Peyer's patch (tissue), 4 donors: ENCODE results near the gene ZNF462. TPM values are rescaled to one million over a fixed set of nuclear protein-coding genes. Genes with fewer than 3 reads are reported as not detected.
"Not testable (repeated sequence)": the region's sequence is repeated elsewhere in the genome, so short reads cannot be mapped to it uniquely, and the experiment has no call there.

Experiments
- DNase-seq, 3 donors: peaks; one replicate each; pipeline ENCODE4 v3.0.0-alpha.2; 2017 to 2019
- H3K27ac ChIP-seq, 4 donors: fragments of 200-600 bp; sonication (generic); one replicate each; pipeline ENCODE4 v1.5.1; 2016 to 2019
- H3K27me3 ChIP-seq, 2 donors: fragments of 200-600 bp; sonication (generic); one replicate each; pipeline ENCODE4 v1.5.1; 2019
- H3K36me3 ChIP-seq, 3 donors: fragments of 200-600 bp; sonication (generic); one replicate each; pipeline ENCODE4 v1.5.1; 2016 to 2019
- H3K4me1 ChIP-seq, 4 donors: fragments of 200-600 bp; sonication (generic); one replicate each; pipeline ENCODE4 v1.5.1; 2016 to 2019
- H3K4me3 ChIP-seq, 4 donors: fragments of 200-600 bp; sonication (generic); 1 replicate in 3 of 4; 2 replicates in 1 of 4; pipeline ENCODE4 v1.5.1; 2016 to 2019; ENCODE audit warnings: mild to moderate bottlenecking in 1 of 4
- H3K9me3 ChIP-seq, 4 donors: fragments of 200-600 bp; sonication (generic); one replicate each; pipeline ENCODE4 v1.5.1; 2016 to 2019; ENCODE audit warnings: mild to moderate bottlenecking in 1 of 4
- POLR2A ChIP-seq, 2 donors: fragments of 450-650 bp; IDR thresholded peaks; one replicate each; pipeline ENCODE4 v1.5.1; 2017; ENCODE audit warnings: antibody characterized with exemption in 2 of 2, mild to moderate bottlenecking in 2 of 2, moderate library complexity in 2 of 2
- total RNA-seq, 4 donors: library from RNA; depleted of rRNA; stranded (reverse); fragments of >200 nt; gene quantifications; one replicate each; pipeline ENCODE4 v1.1.0, GENCODE V29; 2016
- TF ChIP-seq, protein P1 (sequence below), 6 experiments: fragments of 450-650 bp in 4 of 6; fragments of 200-600 bp in 2 of 6; sonication (generic) in 1 of 6; IDR thresholded peaks; one replicate each; pipeline ENCODE4 v1.5.1; 2017 to 2019; ENCODE audit warnings: antibody characterized with exemption in 6 of 6, mild to moderate bottlenecking in 3 of 6, moderate library complexity in 1 of 6

The ZNF462 gene
- total RNA-seq, 4 donors from 2014 or later = 16.1 to 39.6 (median 25.5) TPM

DNA sequence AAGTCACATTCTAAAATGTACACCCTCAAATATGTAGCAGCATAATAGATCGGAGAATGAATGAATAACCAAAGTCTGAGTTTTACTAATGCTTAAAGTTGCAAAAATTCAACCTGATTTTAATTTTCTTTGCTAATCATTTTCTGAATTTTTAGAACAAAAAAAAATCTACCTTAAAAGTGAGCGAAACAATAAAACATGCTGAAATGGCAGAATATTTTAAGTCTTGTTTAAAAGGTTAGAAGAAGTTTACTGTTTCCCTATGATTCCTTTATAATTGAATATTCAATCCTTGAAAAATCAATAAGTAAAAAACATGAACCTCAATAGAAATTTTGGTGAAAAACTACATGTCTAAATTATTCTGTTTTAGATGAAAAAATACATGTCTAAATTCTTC is 27.1 kb upstream of the ZNF462 start:
- TF ChIP-seq, protein P1, sequence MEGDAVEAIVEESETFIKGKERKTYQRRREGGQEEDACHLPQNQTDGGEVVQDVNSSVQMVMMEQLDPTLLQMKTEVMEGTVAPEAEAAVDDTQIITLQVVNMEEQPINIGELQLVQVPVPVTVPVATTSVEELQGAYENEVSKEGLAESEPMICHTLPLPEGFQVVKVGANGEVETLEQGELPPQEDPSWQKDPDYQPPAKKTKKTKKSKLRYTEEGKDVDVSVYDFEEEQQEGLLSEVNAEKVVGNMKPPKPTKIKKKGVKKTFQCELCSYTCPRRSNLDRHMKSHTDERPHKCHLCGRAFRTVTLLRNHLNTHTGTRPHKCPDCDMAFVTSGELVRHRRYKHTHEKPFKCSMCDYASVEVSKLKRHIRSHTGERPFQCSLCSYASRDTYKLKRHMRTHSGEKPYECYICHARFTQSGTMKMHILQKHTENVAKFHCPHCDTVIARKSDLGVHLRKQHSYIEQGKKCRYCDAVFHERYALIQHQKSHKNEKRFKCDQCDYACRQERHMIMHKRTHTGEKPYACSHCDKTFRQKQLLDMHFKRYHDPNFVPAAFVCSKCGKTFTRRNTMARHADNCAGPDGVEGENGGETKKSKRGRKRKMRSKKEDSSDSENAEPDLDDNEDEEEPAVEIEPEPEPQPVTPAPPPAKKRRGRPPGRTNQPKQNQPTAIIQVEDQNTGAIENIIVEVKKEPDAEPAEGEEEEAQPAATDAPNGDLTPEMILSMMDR (IDR thresholded peaks at IDR 0.05) = no peak
- TF ChIP-seq POLR2A (IDR thresholded peaks at IDR 0.05) = no peak
- Histone ChIP-seq H3K4me1 (no peaks in the 10 kb centered on the region), H3K36me3 (no peaks in the 10 kb centered on the region), H3K27ac (no peak overlapping the region), H3K4me3 (no peak overlapping the region), H3K9me3 (no peaks in the 10 kb centered on the region), H3K27me3 (no peaks in the 10 kb centered on the region)
- DNase-seq = no peak

DNA sequence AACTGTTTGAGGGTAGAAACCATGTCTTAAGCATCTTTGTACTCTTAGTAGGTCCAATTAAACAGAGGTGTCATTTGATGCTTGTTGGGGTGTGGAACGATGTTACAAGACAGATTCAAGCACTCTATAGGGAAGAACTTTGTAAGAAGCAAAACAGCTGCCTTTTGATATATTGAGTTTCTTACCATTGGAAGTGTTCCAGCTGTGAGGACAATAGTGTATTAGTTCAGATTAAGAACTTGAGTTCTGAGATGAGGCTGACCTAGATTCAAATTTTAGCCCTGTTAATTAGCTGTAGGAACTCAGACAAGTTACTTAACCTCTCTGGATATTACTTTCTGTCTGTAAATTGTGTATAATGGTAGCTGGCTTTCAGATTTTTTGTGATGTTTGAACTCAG is 19.6 kb upstream of the ZNF462 start:
- H3K4me3 ChIP-seq = no peak overlapping the region
- no peak overlapping the region for H3K27ac ChIP-seq
- TF ChIP-seq, protein P1 (IDR thresholded peaks at IDR 0.05) = no peak
- no peak for TF ChIP-seq POLR2A (IDR thresholded peaks at IDR 0.05)
- H3K4me1 ChIP-seq = no peaks in the 10 kb centered on the region
- DNase-seq = no peak
- H3K36me3 ChIP-seq = no peaks in the 10 kb centered on the region
- H3K9me3 ChIP-seq = no peaks in the 10 kb centered on the region
- H3K27me3 ChIP-seq = no peaks in the 10 kb centered on the region

DNA sequence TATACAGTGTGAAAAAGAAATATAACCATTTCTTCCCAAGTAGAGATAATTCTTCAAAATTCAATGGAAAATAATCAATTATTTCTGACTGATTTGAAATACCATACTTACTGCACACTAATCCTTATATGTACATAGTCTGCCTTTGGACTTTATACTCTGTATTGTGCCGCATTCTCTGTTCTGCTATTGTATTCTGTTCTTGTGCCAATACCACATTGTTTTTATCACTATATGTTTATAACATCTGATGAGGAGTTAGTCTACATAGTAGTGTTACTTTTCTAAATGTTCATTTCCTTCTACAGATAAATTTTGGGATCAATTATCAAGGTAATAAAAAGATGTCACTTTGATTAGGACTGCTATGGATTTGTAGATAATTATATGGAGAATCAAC is 16.7 kb upstream of the ZNF462 start:
- Histone ChIP-seq H3K27me3 (no peaks in the 10 kb centered on the region), H3K36me3 (no peaks in the 10 kb centered on the region), H3K9me3 (no peaks in the 10 kb centered on the region), H3K4me3 (no peak overlapping the region), H3K4me1 (no peaks in the 10 kb centered on the region), H3K27ac (no peak overlapping the region)
- no peak for TF ChIP-seq POLR2A (IDR thresholded peaks at IDR 0.05)
- TF ChIP-seq, protein P1 (IDR thresholded peaks at IDR 0.05) = no peak
- no peak for DNase-seq

GRCh38 chr9:106846857-106847256 is 16.1 kb upstream of the ZNF462 start:
- no peak overlapping the region for H3K4me3 ChIP-seq
- H3K27ac ChIP-seq = no peak overlapping the region
- no peaks in the 10 kb centered on the region for H3K36me3 ChIP-seq
- no peaks in the 10 kb centered on the region for H3K9me3 ChIP-seq
- H3K27me3 ChIP-seq = no peaks in the 10 kb centered on the region
- H3K4me1 ChIP-seq = no peaks in the 10 kb centered on the region
- no peak for DNase-seq
- no peak for TF ChIP-seq POLR2A (IDR thresholded peaks at IDR 0.05)
- TF ChIP-seq, protein P1 (IDR thresholded peaks at IDR 0.05) = no peak

DNA sequence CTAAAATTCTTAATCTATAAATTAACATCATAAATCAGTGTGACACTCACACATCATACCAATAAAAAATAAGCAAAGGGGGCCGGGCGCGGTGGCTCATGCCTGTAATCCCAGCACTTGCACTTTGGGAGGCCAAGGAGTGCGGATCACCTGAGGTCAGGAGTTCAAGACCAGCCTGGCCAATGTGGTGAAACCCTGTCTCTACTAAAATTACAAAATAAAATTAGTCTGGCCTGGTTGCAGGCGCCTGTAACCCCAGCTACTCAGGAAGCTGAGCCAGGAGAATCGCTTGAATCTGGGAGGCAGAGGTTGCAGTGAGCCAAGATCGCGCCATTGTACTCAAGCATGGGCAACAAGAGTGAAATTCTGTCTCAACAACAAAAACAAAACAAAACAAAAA is 11.3 kb upstream of the ZNF462 start:
- H3K4me1 ChIP-seq, H3K27me3 ChIP-seq, H3K4me3 ChIP-seq, H3K9me3 ChIP-seq, H3K36me3 ChIP-seq, H3K27ac ChIP-seq, DNase-seq: not testable (repeated sequence)

DNA sequence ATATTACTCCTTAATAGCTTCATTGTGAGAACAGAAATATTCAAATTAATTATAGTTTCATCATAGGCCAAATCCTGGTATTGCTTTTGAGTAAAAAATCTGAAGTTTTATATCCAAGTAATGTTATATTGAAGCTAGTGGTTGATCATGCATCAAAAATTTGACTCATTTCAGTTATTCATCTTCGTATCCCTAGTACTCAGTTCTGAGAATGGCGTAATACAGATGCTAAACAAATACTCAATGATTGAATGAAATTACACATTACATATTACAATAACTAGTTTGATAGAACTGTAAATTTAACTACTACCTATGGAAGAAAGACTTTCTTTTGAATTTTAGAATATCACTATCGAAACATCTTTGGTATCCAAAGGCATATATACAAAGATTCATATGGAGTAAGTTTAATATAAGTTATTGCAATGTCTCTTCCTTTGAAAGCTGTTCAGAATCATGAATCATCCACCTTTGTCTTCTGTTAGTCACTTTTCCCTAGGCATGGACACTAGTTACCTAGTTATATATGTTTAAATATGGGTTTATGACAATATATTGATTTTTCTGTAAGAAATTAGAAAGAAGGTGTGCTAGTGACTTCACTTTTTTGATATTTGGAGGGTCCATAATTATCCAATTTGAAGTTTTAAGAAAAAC is 5.0 kb upstream of the ZNF462 start:
- DNase-seq = no peak
- no peak overlapping the region for H3K4me3 ChIP-seq
- no peak overlapping the region for H3K27ac ChIP-seq
- no peaks in the 10 kb centered on the region for H3K9me3 ChIP-seq
- no peaks in the 10 kb centered on the region for H3K4me1 ChIP-seq
- H3K27me3 ChIP-seq = no peaks in the 10 kb centered on the region
- no peaks in the 10 kb centered on the region for H3K36me3 ChIP-seq
- no peak for TF ChIP-seq POLR2A (IDR thresholded peaks at IDR 0.05)
- TF ChIP-seq, protein P1 (IDR thresholded peaks at IDR 0.05) = no peak
